Measurements from ENCODE around the gene CBR1.
A peak's percentile ranks its signal among the peaks of the same experiment; 100 is the strongest.
"Not testable (repeated sequence)": the region's sequence is repeated elsewhere in the genome, so short reads cannot be mapped to it uniquely, and the experiment has no call there.

Gene CBR1

GRCh38 chr21:36079671-36080070 lies 9.8 kb downstream of the CBR1 start:
- no peak for DNase-seq (ENCODE audit: low spot score)

- no peak for DNase-seq (ENCODE audit: low spot score)
These were observed 10.6 kb downstream of the CBR1 start for GRCh38 chr21:36080386-36080785.

- no peak for DNase-seq (ENCODE audit: low spot score)
These were observed 12.4 kb downstream of the CBR1 start for GRCh38 chr21:36082237-36082664.

GRCh38 chr21:36087362-36088138 lies 17.7 kb downstream of the CBR1 start:
- DNase-seq (ENCODE audit: low spot score), result no peak

- no peak for DNase-seq (ENCODE audit: low spot score)
These were observed 20.1 kb downstream of the CBR1 start for GRCh38 chr21:36089946-36090345.

GRCh38 chr21:36092681-36093080 lies 22.9 kb downstream of the CBR1 start:
- DNase-seq (ENCODE audit: low spot score), result no peak

GRCh38 chr21:36093512-36093911 lies 23.7 kb downstream of the CBR1 start:
- DNase-seq (ENCODE audit: low spot score), result no peak

- no peak for DNase-seq (ENCODE audit: low spot score)
These were observed 26.8 kb downstream of the CBR1 start for GRCh38 chr21:36096398-36097290.

GRCh38 chr21:36097427-36098181 lies 27.8 kb downstream of the CBR1 start:
- no peak for DNase-seq (ENCODE audit: low spot score)

- DNase-seq (ENCODE audit: low spot score), result no peak
These were observed 28.3 kb downstream of the CBR1 start for GRCh38 chr21:36098182-36098532.

GRCh38 chr21:36099000-36099399 lies 29.2 kb downstream of the CBR1 start:
- no peak for DNase-seq (ENCODE audit: low spot score)

- DNase-seq (ENCODE audit: low spot score), result not testable (repeated sequence)
These were observed 29.9 kb downstream of the CBR1 start for GRCh38 chr21:36099695-36100211.

- no peak for DNase-seq (ENCODE audit: low spot score)
These were observed 31.3 kb downstream of the CBR1 start for GRCh38 chr21:36100971-36101641.

GRCh38 chr21:36103434-36103833 lies 33.6 kb downstream of the CBR1 start:
- no peak for DNase-seq (ENCODE audit: low spot score)

- DNase-seq (ENCODE audit: low spot score), result peak; percentile 46
These were observed 34.8 kb downstream of the CBR1 start for GRCh38 chr21:36104317-36105300.

- DNase-seq (ENCODE audit: low spot score), result no peak
These were observed 35.6 kb downstream of the CBR1 start for GRCh38 chr21:36105327-36105842.

- DNase-seq (ENCODE audit: low spot score), result no peak
These were observed 40.0 kb downstream of the CBR1 start for GRCh38 chr21:36109868-36110267.

- DNase-seq (ENCODE audit: low spot score), result no peak
These were observed 41.4 kb downstream of the CBR1 start for GRCh38 chr21:36111238-36111637.

- peak; percentile 50 for DNase-seq (ENCODE audit: low spot score)
These were observed 44.0 kb downstream of the CBR1 start for GRCh38 chr21:36113647-36114428.

Data from CD4-positive, alpha-beta T cell treated with Interleukin-15 for 4 hours (primary cell).